Tibial artery (tissue), 4 donors: ENCODE results near the gene SYT11.
A peak's percentile ranks its signal among the peaks of the same experiment; 100 is the strongest.

ENCODE experiments used
- DNase-seq, 2 donors: peaks; one replicate each; pipeline ENCODE4 v3.0.0-alpha.2; 2019
- H3K27ac ChIP-seq, 2 donors: fragments of 200-600 bp; sonication (generic) in 1 of 2; 1 replicate in 1 of 2; 2 replicates in 1 of 2; pipeline ENCODE4 v1.5.1; 2018 to 2019; ENCODE audit warnings: mild to moderate bottlenecking in 1 of 2
- H3K27me3 ChIP-seq, 2 donors: fragments of 200-600 bp; sonication (generic) in 1 of 2; one replicate each; pipeline versions ENCODE4 v1.5.1 to v1.6.0; 2016 to 2019
- H3K36me3 ChIP-seq, 3 donors: fragments of 200-600 bp; sonication (generic) in 2 of 3; one replicate each; pipeline ENCODE4 v1.5.1; 2016 to 2019; ENCODE audit warnings: mild to moderate bottlenecking in 2 of 3
- H3K4me1 ChIP-seq, 4 donors: fragments of 200-600 bp; sonication (generic) in 2 of 4; 1 replicate in 3 of 4; 2 replicates in 1 of 4; pipeline ENCODE4 v1.5.1; 2016 to 2019
- H3K4me3 ChIP-seq, 2 donors: fragments of 200-600 bp; sonication (generic) in 1 of 2; 1 replicate in 1 of 2; 2 replicates in 1 of 2; pipeline ENCODE4 v1.5.1; 2018 to 2019; ENCODE audit warnings: mild to moderate bottlenecking in 2 of 2
- H3K9me3 ChIP-seq, 3 donors: fragments of 200-600 bp; sonication (generic) in 1 of 3; one replicate each; pipeline ENCODE4 v1.5.1; 2016 to 2019
- intact Hi-C: fragments of 100-400 bp; cut with DNase I; formaldehyde crosslinking; loops from one replicate; pipeline ENCODE4 v1.15.0; 2023; ENCODE audit warnings: low total_unique reads
- TF ChIP-seq, protein P1 (sequence below), 2 experiments: fragments of 200-600 bp in 1 of 2; fragments of 450-650 bp in 1 of 2; IDR thresholded peaks; one replicate each; pipeline ENCODE4 v1.5.1; 2017 to 2019; ENCODE audit warnings: antibody characterized with exemption in 2 of 2, mild to moderate bottlenecking in 1 of 2, moderate library complexity in 1 of 2

SYT11 gene

GRCh38 chr1:155910621-155911121, 51.3 kb downstream of the SYT11 start:
- no peaks in the 10 kb centered on the region for H3K9me3 ChIP-seq
- peak overlapping the region; percentile 79 to 86 for H3K4me3 ChIP-seq
- no peaks in the 10 kb centered on the region for H3K27me3 ChIP-seq
- H3K27ac ChIP-seq, result peak overlapping the region; percentile 96
- peaks cover 0 to 43% (median 14%) of the 10 kb centered on the region in 4 donors for H3K4me1 ChIP-seq
- intact Hi-C loops, result no loop called here
- DNase-seq, result peak in 1 of 2 donors; percentile 33
- TF ChIP-seq, protein P1, sequence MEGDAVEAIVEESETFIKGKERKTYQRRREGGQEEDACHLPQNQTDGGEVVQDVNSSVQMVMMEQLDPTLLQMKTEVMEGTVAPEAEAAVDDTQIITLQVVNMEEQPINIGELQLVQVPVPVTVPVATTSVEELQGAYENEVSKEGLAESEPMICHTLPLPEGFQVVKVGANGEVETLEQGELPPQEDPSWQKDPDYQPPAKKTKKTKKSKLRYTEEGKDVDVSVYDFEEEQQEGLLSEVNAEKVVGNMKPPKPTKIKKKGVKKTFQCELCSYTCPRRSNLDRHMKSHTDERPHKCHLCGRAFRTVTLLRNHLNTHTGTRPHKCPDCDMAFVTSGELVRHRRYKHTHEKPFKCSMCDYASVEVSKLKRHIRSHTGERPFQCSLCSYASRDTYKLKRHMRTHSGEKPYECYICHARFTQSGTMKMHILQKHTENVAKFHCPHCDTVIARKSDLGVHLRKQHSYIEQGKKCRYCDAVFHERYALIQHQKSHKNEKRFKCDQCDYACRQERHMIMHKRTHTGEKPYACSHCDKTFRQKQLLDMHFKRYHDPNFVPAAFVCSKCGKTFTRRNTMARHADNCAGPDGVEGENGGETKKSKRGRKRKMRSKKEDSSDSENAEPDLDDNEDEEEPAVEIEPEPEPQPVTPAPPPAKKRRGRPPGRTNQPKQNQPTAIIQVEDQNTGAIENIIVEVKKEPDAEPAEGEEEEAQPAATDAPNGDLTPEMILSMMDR (IDR thresholded peaks at IDR 0.05), result no peak
- peaks cover 43 to 74% (median 45%) of the 10 kb centered on the region in 3 donors for H3K36me3 ChIP-seq

- intact Hi-C loops, result no loop called here
Observed at GRCh38 chr1:155911156-155912055, 52.0 kb downstream of the SYT11 start, which contains the start of gene RIT1. RIT1 (minus strand) TSS chr1:155911349; CDS start chr1:155910761, 588 bp downstream.

GRCh38 chr1:155912056-155912536, 52.7 kb downstream of the SYT11 start:
- no peaks in the 10 kb centered on the region for H3K27me3 ChIP-seq
- TF ChIP-seq, protein P1 (IDR thresholded peaks at IDR 0.05), result no peak
- H3K4me3 ChIP-seq, result peak overlapping the region in 1 of 2 donors; percentile 79
- peak overlapping the region; percentile 96 for H3K27ac ChIP-seq
- H3K9me3 ChIP-seq, result no peaks in the 10 kb centered on the region
- H3K36me3 ChIP-seq, result peaks cover 47 to 74% (median 52%) of the 10 kb centered on the region in 3 donors
- no peak for DNase-seq
- peaks cover 0 to 43% (median 14%) of the 10 kb centered on the region in 4 donors for H3K4me1 ChIP-seq
- intact Hi-C loops, result no loop called here

More at GRCh38 chr1:155911156-155912055, 52.0 kb downstream of the SYT11 start, which contains the start of gene RIT1:
- Histone ChIP-seq H3K27ac (peak within 1 kb of the TSS; percentile 96), H3K4me3 (peak within 1 kb of the TSS; percentile 79 to 86), H3K4me1 (peaks cover 0 to 43% (median 14%) of the 10 kb centered on the region in 4 donors), H3K36me3 (peaks cover 45 to 74% (median 46%) of the 10 kb centered on the region in 3 donors), H3K9me3 (no peaks in the 10 kb centered on the region), H3K27me3 (no peaks in the 10 kb centered on the region)
- DNase-seq, result peak; percentile 89 to 94
- TF ChIP-seq, protein P1 (IDR thresholded peaks at IDR 0.05), result peak; percentile 24 to 47

DNA sequence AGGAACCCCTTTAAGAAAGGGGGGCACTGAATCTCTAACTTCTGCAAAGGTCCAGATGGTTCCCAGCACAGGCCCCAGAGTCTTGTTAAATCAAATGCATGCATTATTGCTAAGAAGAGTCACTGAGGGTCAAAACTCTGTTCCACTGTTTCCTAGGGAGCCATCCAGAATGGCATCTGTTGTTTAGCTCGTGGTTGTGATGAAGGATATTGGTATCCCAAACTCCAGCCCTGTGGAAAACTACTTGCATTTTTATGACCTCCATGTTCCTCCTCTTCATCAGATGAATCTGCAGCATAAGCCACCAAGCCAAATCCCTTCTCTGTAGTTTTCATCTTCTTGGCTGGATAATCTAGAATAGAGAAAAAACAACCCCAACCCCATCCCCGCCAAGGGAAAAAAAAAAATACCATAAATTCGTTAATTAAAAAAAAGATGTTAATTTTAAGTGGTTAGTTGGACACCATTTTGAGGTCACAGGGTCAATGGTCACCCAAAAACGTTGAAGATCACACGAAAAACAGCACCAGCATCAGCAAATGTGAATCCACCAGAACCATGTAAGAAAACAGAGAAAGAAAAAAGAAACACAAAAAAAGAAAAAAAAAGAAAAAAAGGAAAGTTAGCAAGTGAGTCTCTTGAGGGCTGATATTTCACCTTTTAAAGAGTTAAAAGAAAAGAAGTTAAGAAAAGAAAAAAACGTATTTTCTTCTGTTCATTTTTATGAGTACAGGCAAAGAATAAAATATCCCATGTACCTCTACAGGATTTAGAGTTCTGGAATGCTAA, 54.8 kb downstream of the SYT11 start:
- TF ChIP-seq, protein P1 (IDR thresholded peaks at IDR 0.05), result no peak
- Histone ChIP-seq H3K9me3 (no peaks in the 10 kb centered on the region), H3K4me3 (no peak overlapping the region), H3K4me1 (peaks cover 0 to 36% (median 14%) of the 10 kb centered on the region in 4 donors), H3K27ac (peak overlapping the region in 1 of 2 donors; percentile 20), H3K27me3 (no peaks in the 10 kb centered on the region), H3K36me3 (peaks cover 55 to 74% (median 57%) of the 10 kb centered on the region in 3 donors)
- intact Hi-C loops, result no loop called here
- DNase-seq, result no peak

GRCh38 chr1:155918660-155919059, 59.3 kb downstream of the SYT11 start:
- Histone ChIP-seq H3K4me3 (no peak overlapping the region), H3K27ac (no peak overlapping the region), H3K9me3 (no peaks in the 10 kb centered on the region), H3K36me3 (peaks cover 92 to 100% (median 93%) of the 10 kb centered on the region in 3 donors), H3K4me1 (peaks cover 0 to 7% (median 1%) of the 10 kb centered on the region in 4 donors), H3K27me3 (no peaks in the 10 kb centered on the region)
- intact Hi-C loops, result no loop called here
- no peak for DNase-seq
- TF ChIP-seq, protein P1 (IDR thresholded peaks at IDR 0.05), result no peak
